Gastrocnemius medialis (tissue), 4 donors: ENCODE data around the gene FGF14. TPM values are rescaled to one million over a fixed set of nuclear protein-coding genes. Genes with fewer than 3 reads are reported as not detected.
A peak's percentile ranks its signal among the peaks of the same experiment; 100 is the strongest.

Source experiments
- ATAC-seq, 2 donors: fragments of 150-250 bp; one replicate each; pipeline ENCODE4 v1.9.1; 2016
- DNase-seq, 2 donors: peaks; one replicate each; pipeline ENCODE4 v3.0.0-alpha.2; 2019
- H3K27ac ChIP-seq, 4 donors: fragments of 200-600 bp; sonication (generic); 1 replicate in 1 of 4; 2 replicates in 3 of 4; pipeline ENCODE4 v1.5.1; 2016 to 2018; ENCODE audit warnings: mild to moderate bottlenecking in 2 of 4, moderate library complexity in 1 of 4
- H3K27me3 ChIP-seq, 3 donors: fragments of 200-600 bp; sonication (generic) in 2 of 3; 1 replicate in 1 of 3; 2 replicates in 2 of 3; pipeline versions ENCODE4 v1.5.1 to v1.6.0; 2016 to 2019; ENCODE audit warnings: mild to moderate bottlenecking in 1 of 3, moderate library complexity in 1 of 3
- H3K36me3 ChIP-seq, 2 donors: fragments of 200-600 bp; sonication (generic) in 1 of 2; one replicate each; pipeline ENCODE4 v1.5.1; 2017 to 2018
- H3K4me1 ChIP-seq, 2 donors: fragments of 200-600 bp; sonication (generic) in 1 of 2; one replicate each; pipeline ENCODE4 v1.5.1; 2016 to 2017; ENCODE audit warnings: mild to moderate bottlenecking in 2 of 2
- H3K4me3 ChIP-seq, 4 donors: fragments of 200-600 bp; sonication (generic) in 3 of 4; 1 replicate in 1 of 4; 2 replicates in 3 of 4; pipeline ENCODE4 v1.5.1; 2016 to 2019; ENCODE audit warnings: mild to moderate bottlenecking in 2 of 4
- H3K9me3 ChIP-seq, 3 donors: fragments of 200-600 bp; sonication (generic) in 2 of 3; 1 replicate in 1 of 3; 2 replicates in 2 of 3; pipeline ENCODE4 v1.5.1; 2016 to 2019
- POLR2A ChIP-seq, 2 donors: fragments of 450-650 bp; IDR thresholded peaks; one replicate each; pipeline ENCODE4 v1.6.1; 2017; ENCODE audit warnings: antibody characterized with exemption in 2 of 2, mild to moderate bottlenecking in 2 of 2, moderate library complexity in 2 of 2
- in situ Hi-C, 4 donors: fragments of 200-750 bp; cut with MboI; loops; one replicate each; pipeline versions ENCODE4 v1.15.0 to v1.8.0; 2017; ENCODE audit warnings: low sequenced_read_pairs in 4 of 4
- intact Hi-C: fragments of 100-400 bp; cut with DNase I; formaldehyde crosslinking; loops from one replicate; pipeline ENCODE4 v1.15.1; 2023; ENCODE audit warnings: low total_unique reads
- total RNA-seq, 4 donors: library from RNA; depleted of rRNA; stranded (reverse); fragments of >200 nt; gene quantifications; one replicate each; pipeline versions ENCODE4 v1.1.0 to v1.2.3, GENCODE V29; 2016
- TF ChIP-seq, protein P1 (sequence below), 5 experiments: fragments of 450-650 bp in 3 of 5; fragments of 200-600 bp in 2 of 5; sonication (generic) in 2 of 5; IDR thresholded peaks in 4 of 5; conservative IDR thresholded peaks in 1 of 5; 1 replicate in 4 of 5; 2 replicates in 1 of 5; pipeline ENCODE4 v1.5.1; 2016 to 2019; ENCODE audit warnings: antibody characterized with exemption in 5 of 5, mild to moderate bottlenecking in 3 of 5, moderate library complexity in 3 of 5

Gene FGF14
- total RNA-seq, 4 donors from 2014 or later: 0.02 TPM; not detected in 3

- TF ChIP-seq POLR2A (IDR thresholded peaks at IDR 0.05): no peak
- TF ChIP-seq, protein P1, sequence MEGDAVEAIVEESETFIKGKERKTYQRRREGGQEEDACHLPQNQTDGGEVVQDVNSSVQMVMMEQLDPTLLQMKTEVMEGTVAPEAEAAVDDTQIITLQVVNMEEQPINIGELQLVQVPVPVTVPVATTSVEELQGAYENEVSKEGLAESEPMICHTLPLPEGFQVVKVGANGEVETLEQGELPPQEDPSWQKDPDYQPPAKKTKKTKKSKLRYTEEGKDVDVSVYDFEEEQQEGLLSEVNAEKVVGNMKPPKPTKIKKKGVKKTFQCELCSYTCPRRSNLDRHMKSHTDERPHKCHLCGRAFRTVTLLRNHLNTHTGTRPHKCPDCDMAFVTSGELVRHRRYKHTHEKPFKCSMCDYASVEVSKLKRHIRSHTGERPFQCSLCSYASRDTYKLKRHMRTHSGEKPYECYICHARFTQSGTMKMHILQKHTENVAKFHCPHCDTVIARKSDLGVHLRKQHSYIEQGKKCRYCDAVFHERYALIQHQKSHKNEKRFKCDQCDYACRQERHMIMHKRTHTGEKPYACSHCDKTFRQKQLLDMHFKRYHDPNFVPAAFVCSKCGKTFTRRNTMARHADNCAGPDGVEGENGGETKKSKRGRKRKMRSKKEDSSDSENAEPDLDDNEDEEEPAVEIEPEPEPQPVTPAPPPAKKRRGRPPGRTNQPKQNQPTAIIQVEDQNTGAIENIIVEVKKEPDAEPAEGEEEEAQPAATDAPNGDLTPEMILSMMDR (IDR thresholded peaks at IDR 0.05 in 4 of 5, conservative IDR thresholded peaks at IDR 0.05 in 1 of 5): no peak
Measured at GRCh38 chr13:101711307-101712025, 690.4 kb downstream of the FGF14 start.

DNA sequence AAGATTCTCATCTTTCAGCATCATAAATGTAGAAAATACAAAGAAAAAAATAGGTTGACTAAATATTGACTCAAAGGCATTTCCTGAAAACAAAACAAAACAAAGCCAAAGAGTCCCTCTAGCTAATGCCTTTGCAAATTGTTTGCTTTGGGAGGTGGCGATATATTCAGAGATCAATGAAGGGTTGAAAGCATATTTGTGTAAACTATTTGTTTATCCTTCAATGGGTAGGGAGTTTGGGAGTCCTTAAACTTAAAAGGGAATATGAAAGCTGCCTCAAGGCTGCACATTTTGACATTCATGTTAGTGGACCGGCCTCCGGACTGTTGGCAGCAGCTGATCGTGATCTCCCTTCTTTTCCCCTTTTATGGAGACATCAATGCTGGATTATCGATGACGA lies 691.9 kb downstream of the FGF14 start:
- no peaks in the 10 kb centered on the region for H3K27me3 ChIP-seq
- intact Hi-C loops: no loop called here
- no peak for TF ChIP-seq POLR2A (IDR thresholded peaks at IDR 0.05)
- TF ChIP-seq, protein P1 (IDR thresholded peaks at IDR 0.05 in 4 of 5, conservative IDR thresholded peaks at IDR 0.05 in 1 of 5): no peak
- in situ Hi-C loops: no loop called here
- no peak overlapping the region for H3K4me3 ChIP-seq
- H3K27ac ChIP-seq: no peak overlapping the region
- ATAC-seq (no peak), DNase-seq (no peak)
- H3K4me1 ChIP-seq: no peaks in the 10 kb centered on the region
- H3K9me3 ChIP-seq: no peaks in the 10 kb centered on the region
- H3K36me3 ChIP-seq: no peaks in the 10 kb centered on the region

More at GRCh38 chr13:101711307-101712025, 690.4 kb downstream of the FGF14 start:
- ATAC-seq (peak in 1 of 2 donors; percentile 39), DNase-seq (peak in 1 of 2 donors; percentile 14)
- Histone ChIP-seq H3K9me3 (no peaks in the 10 kb centered on the region), H3K27me3 (no peaks in the 10 kb centered on the region), H3K4me1 (no peaks in the 10 kb centered on the region), H3K36me3 (no peaks in the 10 kb centered on the region), H3K27ac (peak overlapping the region in 1 of 4 donors; percentile 21), H3K4me3 (no peak overlapping the region)
- intact Hi-C loops (no loop called here), in situ Hi-C loops (no loop called here)

DNA sequence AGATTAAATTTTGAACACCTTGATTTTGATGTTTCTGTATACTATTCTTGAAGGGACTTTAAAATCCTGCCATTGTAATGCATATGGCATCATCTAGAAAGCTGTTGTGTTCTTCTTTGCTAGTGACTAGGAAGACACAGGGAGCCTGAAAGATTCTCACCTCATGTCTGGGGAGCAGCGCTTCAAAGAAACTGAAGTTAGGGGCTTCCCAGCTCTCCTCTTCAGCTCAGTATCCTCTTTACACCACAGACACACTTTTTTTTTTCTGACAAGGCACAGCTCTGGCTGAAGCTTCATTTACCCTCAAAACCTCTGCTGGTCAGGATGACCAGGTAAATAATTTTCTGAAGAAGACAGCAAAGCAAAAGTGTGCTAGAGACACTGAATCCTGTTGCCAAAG lies 693.7 kb downstream of the FGF14 start:
- Histone ChIP-seq H3K27me3 (no peaks in the 10 kb centered on the region), H3K36me3 (no peaks in the 10 kb centered on the region), H3K9me3 (no peaks in the 10 kb centered on the region), H3K4me3 (no peak overlapping the region), H3K27ac (no peak overlapping the region), H3K4me1 (no peaks in the 10 kb centered on the region)
- no peak for DNase-seq
- no peak for TF ChIP-seq POLR2A (IDR thresholded peaks at IDR 0.05)
- TF ChIP-seq, protein P1 (IDR thresholded peaks at IDR 0.05 in 4 of 5, conservative IDR thresholded peaks at IDR 0.05 in 1 of 5): no peak
- intact Hi-C loops (no loop called here), in situ Hi-C loops (no loop called here)
- ATAC-seq: no peak

- intact Hi-C loops (no loop called here), in situ Hi-C loops (no loop called here)
- Histone ChIP-seq H3K9me3 (no peaks in the 10 kb centered on the region), H3K27ac (no peak overlapping the region), H3K4me1 (no peaks in the 10 kb centered on the region), H3K36me3 (no peaks in the 10 kb centered on the region), H3K27me3 (no peaks in the 10 kb centered on the region), H3K4me3 (no peak overlapping the region)
- no peak for TF ChIP-seq POLR2A (IDR thresholded peaks at IDR 0.05)
- TF ChIP-seq, protein P1 (IDR thresholded peaks at IDR 0.05 in 4 of 5, conservative IDR thresholded peaks at IDR 0.05 in 1 of 5): no peak
- ATAC-seq: no peak
- no peak for DNase-seq
Measured at GRCh38 chr13:101707659-101708058, 694.2 kb downstream of the FGF14 start.
